Endodermal cell (in vitro differentiated cells): Measurements from ENCODE around the gene MUC16. TPM values are rescaled to one million over a fixed set of nuclear protein-coding genes. Genes with fewer than 3 reads are reported as not detected.
A peak's percentile ranks its signal among the peaks of the same experiment; 100 is the strongest.

Experiments used
- DNase-seq: peaks from one replicate; pipeline ENCODE4 v3.0.0-alpha.2; 2017
- H3K27ac ChIP-seq: 2 replicates; pipeline ENCODE4 v1.5.1; 2013; ENCODE audit warnings: mild to moderate bottlenecking, low read depth, low read length, moderate library complexity
- H3K27me3 ChIP-seq: 2 replicates; pipeline ENCODE4 v1.6.1; 2013; ENCODE audit warnings: mild to moderate bottlenecking, low read length, moderate library complexity; ENCODE audit not compliant: insufficient read depth, control insufficient read depth, poor library complexity, severe bottlenecking
- H3K36me3 ChIP-seq: 2 replicates; pipeline ENCODE4 v1.7.0; 2013; ENCODE audit warnings: mild to moderate bottlenecking, low read length, moderate library complexity; ENCODE audit not compliant: control insufficient read depth, insufficient read depth
- H3K4me1 ChIP-seq: one replicate; pipeline ENCODE4 v1.7.0; 2013; ENCODE audit warnings: low read length; ENCODE audit not compliant: control insufficient read depth, insufficient read depth
- H3K4me3 ChIP-seq: 2 replicates; pipeline ENCODE4 v1.5.1; 2013; ENCODE audit warnings: mild to moderate bottlenecking, low read length, moderate library complexity
- H3K9ac ChIP-seq: 2 replicates; pipeline ENCODE4 v1.6.1; 2013; ENCODE audit warnings: mild to moderate bottlenecking, low read length, moderate library complexity; ENCODE audit not compliant: poor library complexity, severe bottlenecking; ENCODE audit errors: extremely low read depth
- H3K9me3 ChIP-seq: 2 replicates; pipeline ENCODE4 v1.6.1; 2013; ENCODE audit warnings: mild to moderate bottlenecking, low read length, moderate library complexity; ENCODE audit not compliant: control insufficient read depth
- H3K27ac Mint-ChIP-seq: 2 replicates; pipeline ENCODE4 v1.8.0; 2020; ENCODE audit warnings: mixed read lengths
- H3K27me3 Mint-ChIP-seq: 2 replicates; pipeline ENCODE4 v1.8.0; 2021; ENCODE audit warnings: mild to moderate bottlenecking, mixed read lengths; ENCODE audit not compliant: insufficient read depth
- H3K36me3 Mint-ChIP-seq: 2 replicates; pipeline ENCODE4 v1.8.0; 2020; ENCODE audit warnings: low read depth, mixed read lengths
- H3K4me1 Mint-ChIP-seq: 2 replicates; pipeline ENCODE4 v1.8.0; 2020; ENCODE audit warnings: mixed read lengths
- H3K4me3 Mint-ChIP-seq: 2 replicates; pipeline ENCODE4 v1.8.0; 2020; ENCODE audit warnings: mild to moderate bottlenecking, moderate library complexity, mixed read lengths
- H3K9me3 Mint-ChIP-seq: 2 replicates; pipeline ENCODE4 v1.8.0; 2020; ENCODE audit warnings: mild to moderate bottlenecking, mixed read lengths
- WGBS, 2 experiments: methylation state at CpG; one replicate each; pipeline versions ENCODE4 v1.1.5 to v1.1.7; 2013; ENCODE audit warnings: missing lambda C conversion rate in 2 of 2, mixed read lengths in 1 of 2; ENCODE audit not compliant: insufficient coverage in 1 of 2, insufficient read length in 1 of 2; 5-methylcytosine and 5-hydroxymethylcytosine counted together
- total RNA-seq, 2 donors: library from RNA; stranded (reverse); fragmentation: NEBNext Ultra II Directional in 1 of 2; extraction: Animal tissue kit (Norgen Biotek cat#: 25700) in 1 of 2; gene quantifications; 2 replicates in 1 of 2; 3 replicates in 1 of 2; pipeline ENCODE4 v1.2.1, GENCODE V29; 2021
- TF ChIP-seq, protein P1 (sequence below): fragments of 200-600 bp; sonication (generic); conservative IDR thresholded peaks from 2 replicates; pipeline ENCODE4 v1.5.0; 2021; ENCODE audit warnings: antibody characterized with exemption, mild to moderate bottlenecking

MUC16 gene
- total RNA-seq, 2 donors from 2014 or later, result 0.13 to 0.40 TPM

DNA sequence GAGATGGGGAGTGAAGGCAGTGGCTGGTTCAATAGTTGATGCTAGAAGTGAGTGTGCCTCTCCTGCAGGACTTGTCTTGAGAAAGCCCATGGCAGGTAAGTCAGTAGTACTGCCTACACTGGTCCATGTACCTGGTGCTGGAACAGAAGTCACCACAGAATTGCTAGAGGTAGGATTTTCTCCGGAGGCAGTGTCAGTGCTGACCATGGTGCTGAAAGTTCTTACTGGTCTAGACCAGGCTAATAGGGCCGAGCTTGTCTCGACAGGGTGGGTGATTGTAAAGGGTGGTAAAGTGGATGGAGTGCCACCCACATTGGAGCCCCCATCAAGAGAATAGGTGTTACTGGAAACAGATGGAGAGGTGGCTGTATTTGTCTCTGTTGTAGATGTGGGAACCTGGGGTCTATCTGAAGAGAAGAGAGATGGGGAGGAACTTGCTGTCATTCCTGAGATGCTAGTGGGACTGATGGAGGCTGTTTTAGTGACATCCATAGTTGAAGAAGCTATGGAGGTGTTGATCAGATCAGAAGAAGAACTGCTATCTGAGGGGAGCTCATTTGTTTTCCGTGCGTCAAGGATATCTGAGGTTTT is 36.6 kb downstream of the MUC16 start:
- Mint-ChIP-seq H3K4me1 (no peaks in the 10 kb centered on the region), H3K4me3 (no peak overlapping the region), H3K9me3 (peaks cover 23% of the 10 kb centered on the region), H3K36me3 (no peaks in the 10 kb centered on the region), H3K27me3 (peaks cover 1% of the 10 kb centered on the region), H3K27ac (no peak overlapping the region)
- Histone ChIP-seq H3K27ac (no peak overlapping the region), H3K36me3 (no peaks in the 10 kb centered on the region), H3K9me3 (peaks cover 52% of the 10 kb centered on the region), H3K9ac (no peak overlapping the region), H3K4me3 (no peak overlapping the region), H3K4me1 (no peaks in the 10 kb centered on the region), H3K27me3 (no peaks in the 10 kb centered on the region)
- DNase-seq, result peak; percentile 73
- TF ChIP-seq, protein P1, sequence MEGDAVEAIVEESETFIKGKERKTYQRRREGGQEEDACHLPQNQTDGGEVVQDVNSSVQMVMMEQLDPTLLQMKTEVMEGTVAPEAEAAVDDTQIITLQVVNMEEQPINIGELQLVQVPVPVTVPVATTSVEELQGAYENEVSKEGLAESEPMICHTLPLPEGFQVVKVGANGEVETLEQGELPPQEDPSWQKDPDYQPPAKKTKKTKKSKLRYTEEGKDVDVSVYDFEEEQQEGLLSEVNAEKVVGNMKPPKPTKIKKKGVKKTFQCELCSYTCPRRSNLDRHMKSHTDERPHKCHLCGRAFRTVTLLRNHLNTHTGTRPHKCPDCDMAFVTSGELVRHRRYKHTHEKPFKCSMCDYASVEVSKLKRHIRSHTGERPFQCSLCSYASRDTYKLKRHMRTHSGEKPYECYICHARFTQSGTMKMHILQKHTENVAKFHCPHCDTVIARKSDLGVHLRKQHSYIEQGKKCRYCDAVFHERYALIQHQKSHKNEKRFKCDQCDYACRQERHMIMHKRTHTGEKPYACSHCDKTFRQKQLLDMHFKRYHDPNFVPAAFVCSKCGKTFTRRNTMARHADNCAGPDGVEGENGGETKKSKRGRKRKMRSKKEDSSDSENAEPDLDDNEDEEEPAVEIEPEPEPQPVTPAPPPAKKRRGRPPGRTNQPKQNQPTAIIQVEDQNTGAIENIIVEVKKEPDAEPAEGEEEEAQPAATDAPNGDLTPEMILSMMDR, result no peak
- 75 to 85% methylated on average over 4 to 5 of the region's 5 CpGs for WGBS, 2 experiments

DNA sequence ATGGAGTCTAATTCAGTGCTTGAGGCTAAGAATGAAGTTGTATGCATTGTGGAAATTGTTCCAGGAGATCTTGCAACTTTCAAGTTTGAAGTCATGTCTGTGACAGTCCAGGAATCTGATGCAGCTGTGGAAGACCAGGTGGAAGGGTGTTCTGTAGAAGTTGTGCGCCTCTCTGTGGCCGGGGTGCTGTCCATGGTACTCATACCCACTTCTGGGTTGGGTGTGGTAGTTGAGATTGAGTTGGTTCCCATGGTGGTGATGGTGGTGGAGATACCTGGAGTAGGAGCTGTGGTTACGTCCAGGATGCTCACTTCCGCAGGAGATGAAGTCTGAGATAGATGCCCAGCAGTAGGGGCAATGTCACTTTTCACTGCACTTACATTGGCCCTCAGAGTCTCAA is 44.3 kb downstream of the MUC16 start:
- H3K4me1 Mint-ChIP-seq, result no peaks in the 10 kb centered on the region
- peak; percentile 50 for DNase-seq
- H3K27me3 Mint-ChIP-seq, result no peaks in the 10 kb centered on the region
- WGBS, 2 experiments, result 60 to 64% methylated on average over 1 to 4 of the region's 4 CpGs
- TF ChIP-seq, protein P1, result no peak
- H3K4me3 ChIP-seq, result no peak overlapping the region
- H3K36me3 Mint-ChIP-seq, result no peaks in the 10 kb centered on the region
- H3K4me3 Mint-ChIP-seq, result no peak overlapping the region
- H3K4me1 ChIP-seq, result no peaks in the 10 kb centered on the region
- H3K9me3 ChIP-seq, result peaks cover 78% of the 10 kb centered on the region
- peaks cover 22% of the 10 kb centered on the region for H3K9me3 Mint-ChIP-seq
- no peak overlapping the region for H3K27ac ChIP-seq
- H3K9ac ChIP-seq, result no peak overlapping the region
- H3K27me3 ChIP-seq, result no peaks in the 10 kb centered on the region
- no peaks in the 10 kb centered on the region for H3K36me3 ChIP-seq
- no peak overlapping the region for H3K27ac Mint-ChIP-seq

Other genes starting within 250 kb of the MUC16 start
- 10 to 100 TPM in 1 of 2 donors, 1 to 10 TPM in 1; 8.1 to 18.9 TPM for gene ZNF558, start 178.1 kb downstream of the MUC16 start, total RNA-seq
- not detected for gene MBD3L1, start 178.0 kb downstream of the MUC16 start, total RNA-seq
- gene OR1M1, start 76.7 kb upstream of the MUC16 start, total RNA-seq, result not detected
- not detected for gene OR7G2, start 97.1 kb upstream of the MUC16 start, total RNA-seq
- gene OR7G1, start 105.4 kb upstream of the MUC16 start, total RNA-seq, result not detected
- not detected for gene OR7G3, start 116.5 kb upstream of the MUC16 start, total RNA-seq
- gene ZNF317, start 130.0 kb upstream of the MUC16 start, total RNA-seq, result 10 to 100 TPM; 36.7 to 40.1 TPM
- gene OR7D2, start 168.6 kb upstream of the MUC16 start, total RNA-seq, result under 1 TPM; 0.31 to 0.40 TPM
- gene OR7D4, start 209.2 kb upstream of the MUC16 start, total RNA-seq, result not detected
- gene OR7E24, start 240.5 kb upstream of the MUC16 start, total RNA-seq, result not detected